Subcutaneous adipose tissue (tissue), 4 donors: ENCODE results near the gene CCDC30. TPM values are rescaled to one million over a fixed set of nuclear protein-coding genes. Genes with fewer than 3 reads are reported as not detected.

Experiments
- total RNA-seq, 4 donors: library from RNA; depleted of rRNA; stranded (reverse); fragments of >200 nt; gene quantifications; one replicate each; pipeline ENCODE4 v1.1.0, GENCODE V29; 2016
- TF ChIP-seq, protein P1 (sequence below): fragments of 450-650 bp; IDR thresholded peaks from one replicate; pipeline ENCODE4 v1.5.1; 2016; ENCODE audit warnings: low read depth, mild to moderate bottlenecking, control low read depth, antibody characterized with exemption, moderate library complexity

CCDC30 gene
- total RNA-seq, 4 donors from 2014 or later, result 1.9 to 3.9 (median 2.3) TPM

DNA sequence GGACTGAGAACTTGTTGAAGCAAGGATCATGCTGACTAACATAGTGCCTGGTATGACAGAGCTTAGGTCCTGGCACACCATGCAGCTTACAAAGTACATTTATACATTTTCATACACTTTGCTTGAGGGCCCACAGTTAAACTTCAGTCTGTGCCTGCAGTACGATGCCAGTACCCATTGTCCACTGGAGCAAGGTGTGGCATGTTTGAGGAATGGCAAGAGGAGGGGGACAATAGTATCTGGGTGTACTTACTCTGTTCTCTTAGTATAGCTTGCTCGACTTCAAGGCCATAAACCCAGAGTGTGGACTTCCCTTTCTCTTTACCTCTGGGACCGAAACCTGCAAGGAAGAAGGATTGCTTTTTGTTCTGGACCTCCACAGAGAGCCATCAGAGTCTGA is 212.4 kb downstream of the CCDC30 start:
- TF ChIP-seq, protein P1, sequence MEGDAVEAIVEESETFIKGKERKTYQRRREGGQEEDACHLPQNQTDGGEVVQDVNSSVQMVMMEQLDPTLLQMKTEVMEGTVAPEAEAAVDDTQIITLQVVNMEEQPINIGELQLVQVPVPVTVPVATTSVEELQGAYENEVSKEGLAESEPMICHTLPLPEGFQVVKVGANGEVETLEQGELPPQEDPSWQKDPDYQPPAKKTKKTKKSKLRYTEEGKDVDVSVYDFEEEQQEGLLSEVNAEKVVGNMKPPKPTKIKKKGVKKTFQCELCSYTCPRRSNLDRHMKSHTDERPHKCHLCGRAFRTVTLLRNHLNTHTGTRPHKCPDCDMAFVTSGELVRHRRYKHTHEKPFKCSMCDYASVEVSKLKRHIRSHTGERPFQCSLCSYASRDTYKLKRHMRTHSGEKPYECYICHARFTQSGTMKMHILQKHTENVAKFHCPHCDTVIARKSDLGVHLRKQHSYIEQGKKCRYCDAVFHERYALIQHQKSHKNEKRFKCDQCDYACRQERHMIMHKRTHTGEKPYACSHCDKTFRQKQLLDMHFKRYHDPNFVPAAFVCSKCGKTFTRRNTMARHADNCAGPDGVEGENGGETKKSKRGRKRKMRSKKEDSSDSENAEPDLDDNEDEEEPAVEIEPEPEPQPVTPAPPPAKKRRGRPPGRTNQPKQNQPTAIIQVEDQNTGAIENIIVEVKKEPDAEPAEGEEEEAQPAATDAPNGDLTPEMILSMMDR, result no peak

DNA sequence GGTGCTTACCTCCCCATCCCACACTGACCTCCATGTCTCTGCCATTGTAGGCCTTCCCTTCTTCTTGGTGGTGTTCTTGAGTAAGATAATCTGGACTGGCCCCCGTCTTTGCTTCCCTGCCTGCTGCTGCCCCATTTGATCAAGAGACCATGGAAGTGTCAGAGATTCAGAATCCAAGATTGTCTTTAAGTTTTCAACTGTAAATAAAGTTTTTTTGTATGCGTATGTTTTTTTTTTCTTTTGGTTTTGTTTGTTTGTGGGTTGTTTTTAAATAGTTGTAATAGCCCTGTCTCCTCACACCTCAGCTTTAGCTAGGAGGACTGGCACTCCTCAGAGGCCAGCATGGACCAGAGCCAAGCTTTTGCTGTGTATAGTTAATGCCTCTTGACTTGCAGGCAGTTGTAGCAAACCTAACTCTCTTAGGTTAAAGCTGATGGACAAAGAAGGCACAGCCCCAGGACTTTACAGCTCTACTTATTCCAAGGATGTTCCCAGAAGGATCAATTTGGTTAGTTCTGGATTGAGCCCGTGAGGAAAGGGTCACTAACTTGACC is 213.5 kb downstream of the CCDC30 start:
- TF ChIP-seq, protein P1, result no peak

DNA sequence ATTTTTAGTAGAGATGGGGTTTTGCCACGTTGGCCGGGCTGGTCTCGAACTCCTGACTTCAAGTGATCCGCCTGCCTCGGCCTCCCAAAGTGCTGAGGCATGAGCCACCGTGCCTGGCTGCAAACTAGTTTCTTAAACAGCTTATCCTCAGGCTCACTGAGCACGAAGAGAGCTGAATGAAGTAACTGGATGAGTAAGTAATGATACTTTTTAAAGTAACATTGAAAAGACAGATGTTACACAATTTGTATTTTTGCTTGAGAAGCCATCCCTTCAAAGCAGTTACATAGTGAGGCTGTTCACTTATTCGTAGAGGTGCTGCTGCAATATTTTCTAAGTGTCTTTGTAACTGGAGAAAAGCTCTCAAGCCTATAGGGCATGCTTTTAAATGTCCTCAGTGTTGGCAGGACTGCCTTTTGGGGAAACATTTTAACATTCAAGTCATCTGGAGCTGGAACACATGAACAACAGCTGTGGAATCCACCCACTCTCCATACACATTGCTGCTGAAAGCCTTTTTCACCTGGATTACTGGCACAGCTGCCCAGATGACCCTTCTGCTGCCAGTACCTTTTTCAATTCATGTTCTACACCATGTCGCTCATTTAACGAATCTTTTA is 216.4 kb downstream of the CCDC30 start:
- TF ChIP-seq, protein P1, result no peak

DNA sequence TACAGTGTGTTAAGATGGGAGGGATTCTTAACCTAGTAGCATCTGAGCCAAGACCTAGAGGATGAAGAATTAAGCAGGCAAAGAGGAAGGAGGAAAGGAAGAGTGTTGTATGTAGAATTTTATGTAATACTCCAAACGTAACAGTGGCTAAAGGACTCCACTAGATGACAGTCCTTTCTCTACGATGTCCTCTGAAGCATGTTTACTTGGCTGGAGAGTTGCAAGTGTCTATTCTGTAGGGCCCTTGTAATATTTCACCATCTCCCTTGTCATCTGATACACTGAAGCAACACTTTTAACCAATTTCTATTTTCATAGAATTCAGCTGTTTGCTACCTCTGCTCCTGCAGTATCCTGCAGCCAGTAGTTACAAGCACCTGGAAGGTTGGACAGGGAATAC is 217.0 kb downstream of the CCDC30 start:
- TF ChIP-seq, protein P1, result no peak

DNA sequence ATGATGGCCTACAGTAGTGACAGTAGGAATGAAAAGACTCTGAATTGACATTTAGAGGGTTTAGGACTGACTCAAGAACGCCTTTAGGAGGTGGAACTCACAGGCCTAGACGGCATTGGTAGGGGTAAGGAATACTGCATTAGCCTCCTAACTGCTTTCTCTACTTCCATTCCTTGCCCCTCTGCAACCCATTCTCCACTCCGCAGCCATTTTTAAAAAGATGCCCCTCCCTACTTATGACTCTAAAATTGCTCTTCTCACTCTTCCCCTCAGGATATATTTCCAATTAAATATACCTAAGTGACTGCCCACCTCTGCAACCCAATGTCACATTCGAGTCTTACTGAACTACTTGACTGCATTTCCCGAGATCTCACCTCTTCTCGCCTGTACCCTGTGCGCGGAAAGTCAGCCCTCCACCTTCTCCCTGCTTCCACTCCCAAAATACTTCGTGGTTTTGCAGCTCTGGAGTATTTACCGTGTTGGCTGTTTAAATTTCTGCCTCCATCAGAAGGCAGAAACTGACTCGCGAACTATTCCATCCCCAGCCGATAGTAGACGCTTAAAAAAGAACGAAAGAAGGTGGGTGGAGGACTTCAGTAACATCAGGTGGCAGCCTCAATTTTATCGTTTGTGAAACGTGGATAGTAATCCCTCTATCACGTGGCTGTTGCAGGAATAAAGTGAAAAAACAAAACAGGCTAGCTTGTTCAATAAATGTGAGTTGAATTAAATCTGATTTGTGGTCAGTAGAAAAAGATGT is 218.0 kb downstream of the CCDC30 start:
- TF ChIP-seq, protein P1, result no peak

DNA sequence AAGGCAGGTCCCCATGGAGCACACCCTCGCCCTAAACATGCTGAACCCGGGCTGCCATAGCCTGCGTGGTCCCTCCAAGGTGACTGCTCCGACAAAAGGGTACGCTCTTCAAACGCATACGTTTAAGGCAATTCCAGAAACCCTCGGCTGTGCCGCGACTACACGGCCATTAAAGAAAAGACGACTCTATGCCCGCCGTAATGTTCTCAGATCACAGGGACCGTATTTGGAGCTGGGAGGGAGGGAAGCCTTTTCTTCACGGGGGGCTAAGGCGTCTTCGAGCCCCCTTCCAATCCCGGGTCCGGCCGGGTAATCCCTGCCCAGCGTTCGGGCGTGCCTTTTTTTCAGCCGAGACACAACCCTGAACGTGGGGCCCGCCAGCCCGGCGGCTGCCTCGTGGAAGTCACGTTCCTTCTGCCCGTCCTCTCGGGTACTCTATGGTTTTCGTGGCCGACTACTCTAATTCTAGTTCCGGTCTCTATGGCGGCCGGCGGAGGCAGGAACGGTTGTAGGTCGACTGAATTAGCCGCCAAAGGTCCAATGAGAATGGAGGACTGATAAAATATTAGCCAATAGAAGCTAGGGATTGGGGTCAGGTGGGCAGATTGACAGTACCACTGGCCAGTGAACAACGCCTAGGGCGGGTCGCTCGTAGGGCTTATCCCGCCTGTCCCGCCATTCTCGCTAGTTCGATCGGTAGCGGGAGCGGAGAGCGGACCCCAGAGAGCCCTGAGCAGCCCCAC is 218.8 kb downstream of the CCDC30 start, which contains the start of gene YBX1:
TSS of gene YBX1 (plus strand) at position 678 of the 743 bp plus-strand sequence. CDS start 148 bp downstream, outside the sequence.
- TF ChIP-seq, protein P1, result no peak
